Measurements from ENCODE around the gene IQSEC3. TPM values are rescaled to one million over a fixed set of nuclear protein-coding genes. Genes with fewer than 3 reads are reported as not detected.

Gene IQSEC3
- total and polyA plus RNA-seq, 2 of the 13 experiments (the other 11 are each of a cell fraction or from before 2014, with no cell fraction given) = not detected

DNA sequence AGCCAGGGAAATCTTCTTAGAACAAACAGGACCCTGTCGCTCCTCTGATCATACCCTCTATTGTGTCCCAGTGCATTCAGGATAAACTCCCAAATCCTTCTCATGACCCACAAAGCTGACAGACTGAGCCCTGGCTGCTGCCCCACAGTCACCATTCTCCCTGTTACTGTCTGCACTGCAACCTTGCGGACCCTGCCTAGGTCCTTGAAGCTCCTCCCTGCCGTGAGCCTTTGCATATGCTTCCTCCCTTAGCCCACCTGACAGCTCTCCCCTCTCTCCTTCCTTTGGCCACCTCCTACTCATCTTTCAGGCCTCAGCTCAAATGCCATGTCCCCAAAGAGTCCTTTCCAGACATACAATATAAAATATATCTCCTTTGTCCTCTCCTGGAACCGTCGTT, 85.0 kb downstream of the IQSEC3 start (continued):
- TF ChIP-seq, protein P1, sequence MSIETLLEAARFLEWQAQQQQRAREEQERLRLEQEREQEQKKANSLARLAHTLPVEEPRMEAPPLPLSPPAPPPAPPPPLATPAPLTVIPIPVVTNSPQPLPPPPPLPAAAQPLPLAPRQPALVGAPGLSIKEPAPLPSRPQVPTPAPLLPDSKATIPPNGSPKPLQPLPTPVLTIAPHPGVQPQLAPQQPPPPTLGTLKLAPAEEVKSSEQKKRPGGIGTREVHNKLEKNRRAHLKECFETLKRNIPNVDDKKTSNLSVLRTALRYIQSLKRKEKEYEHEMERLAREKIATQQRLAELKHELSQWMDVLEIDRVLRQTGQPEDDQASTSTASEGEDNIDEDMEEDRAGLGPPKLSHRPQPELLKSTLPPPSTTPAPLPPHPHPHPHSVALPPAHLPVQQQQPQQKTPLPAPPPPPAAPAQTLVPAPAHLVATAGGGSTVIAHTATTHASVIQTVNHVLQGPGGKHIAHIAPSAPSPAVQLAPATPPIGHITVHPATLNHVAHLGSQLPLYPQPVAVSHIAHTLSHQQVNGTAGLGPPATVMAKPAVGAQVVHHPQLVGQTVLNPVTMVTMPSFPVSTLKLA (IDR thresholded peaks at IDR 0.05) = no peak
- TF ChIP-seq TMF1 (CRISPR knock-in tag; IDR thresholded peaks at IDR 0.05; ENCODE audit: low read depth) (no peak), ZNF138 (CRISPR knock-in tag; IDR thresholded peaks at IDR 0.05; ENCODE audit: low read depth) (no peak)

DNA sequence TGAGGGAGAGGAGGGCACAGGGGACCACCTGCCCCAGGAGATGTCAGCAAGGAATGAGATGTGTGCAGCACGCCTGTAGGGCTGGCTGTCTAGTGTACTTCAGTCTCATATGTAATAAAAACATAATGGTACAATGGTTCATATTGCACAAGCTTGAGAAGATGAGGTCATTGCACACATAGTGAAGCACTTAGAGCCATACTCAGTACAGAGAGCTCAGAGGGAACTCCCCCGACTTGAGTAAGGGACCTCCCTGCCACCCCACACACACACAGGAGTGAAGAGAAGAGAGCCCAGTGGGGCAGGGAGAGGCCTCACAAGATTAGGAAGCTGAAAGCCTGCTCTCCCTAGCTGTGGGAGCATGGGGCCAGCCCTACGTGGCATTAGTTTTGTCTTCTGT, 85.9 kb downstream of the IQSEC3 start:
- ChIA-PET CTCF (ENCODE audit: low intra/inter-chr PET ratio, low total read pairs) (no interaction called here), POLR2A (no interaction called here)
- H4K20me1 ChIP-seq (ENCODE audit: insufficient read depth, low read length) = no peaks in the 10 kb centered on the region
- H3K9ac ChIP-seq (ENCODE audit: insufficient read depth, low read depth, low read length) = no peak overlapping the region
- DNase-seq (ENCODE audit: low spot score) (no peak), ATAC-seq (peak; percentile 11), FAIRE-seq (no peak)
- H3K36me3 ChIP-seq (replicated peaks in 1 of 2; ENCODE audit: control insufficient read depth in 1 of 2, insufficient read depth in 2 of 2, low read length in 2 of 2) = no peaks in the 10 kb centered on the region
- H3K27ac ChIP-seq (ENCODE audit: extremely low read length, insufficient read depth, low read length) = no peak overlapping the region
- H3K4me1 ChIP-seq (ENCODE audit: insufficient read depth, low read length) = peaks cover 11% of the 10 kb centered on the region
- no TSS peak for BruUV-seq (replicated peaks)
- WGBS (ENCODE audit: low lambda C conversion rate) = 7% methylated on average over 3 of the region's 3 CpGs
- H3K79me2 ChIP-seq (ENCODE audit: insufficient read depth, low read length) = no peaks in the 10 kb centered on the region
- no peak overlapping the region for H3K4me2 ChIP-seq (ENCODE audit: low read depth, low read length)
- H3K27me3 ChIP-seq (ENCODE audit: control insufficient read depth in 1 of 2, insufficient read depth in 2 of 2, low read length in 2 of 2) = peaks cover 9 to 41% of the 10 kb centered on the region in 2 experiments; a peak in 4 of 5 replicates
- H3K9me3 ChIP-seq (ENCODE audit: low read length) = no peaks in the 10 kb centered on the region
- H3K4me3 ChIP-seq (replicated peaks in 1 of 3; ENCODE audit: insufficient read depth in 1 of 3, low read depth in 2 of 3, low read length in 3 of 3) = no peak overlapping the region
- in situ Hi-C loops (cut with HindIII; ENCODE audit: extremely low pct_ligation_motif_present, low pct_unique_long_range_greater_than_20kb) (no loop called here), intact Hi-C loops (cut with micrococcal nuclease; ENCODE audit: unreplicated experiment) (no loop called here)
- H2AFZ ChIP-seq (ENCODE audit: low read length) = no peak overlapping the region
- peak; percentile 42 for TF ChIP-seq ATF7 (IDR thresholded peaks at IDR 0.05)
- no peak for TF ChIP-seq ATF7 (CRISPR knock-in tag; IDR thresholded peaks at IDR 0.05)
- no peak for TF ChIP-seq KDM3A (CRISPR knock-in tag; IDR thresholded peaks at IDR 0.05; ENCODE audit: low read depth)
- no peak for TF ChIP-seq ZSCAN30 (CRISPR knock-in tag; IDR thresholded peaks at IDR 0.05)
- TF ChIP-seq, protein P2, sequence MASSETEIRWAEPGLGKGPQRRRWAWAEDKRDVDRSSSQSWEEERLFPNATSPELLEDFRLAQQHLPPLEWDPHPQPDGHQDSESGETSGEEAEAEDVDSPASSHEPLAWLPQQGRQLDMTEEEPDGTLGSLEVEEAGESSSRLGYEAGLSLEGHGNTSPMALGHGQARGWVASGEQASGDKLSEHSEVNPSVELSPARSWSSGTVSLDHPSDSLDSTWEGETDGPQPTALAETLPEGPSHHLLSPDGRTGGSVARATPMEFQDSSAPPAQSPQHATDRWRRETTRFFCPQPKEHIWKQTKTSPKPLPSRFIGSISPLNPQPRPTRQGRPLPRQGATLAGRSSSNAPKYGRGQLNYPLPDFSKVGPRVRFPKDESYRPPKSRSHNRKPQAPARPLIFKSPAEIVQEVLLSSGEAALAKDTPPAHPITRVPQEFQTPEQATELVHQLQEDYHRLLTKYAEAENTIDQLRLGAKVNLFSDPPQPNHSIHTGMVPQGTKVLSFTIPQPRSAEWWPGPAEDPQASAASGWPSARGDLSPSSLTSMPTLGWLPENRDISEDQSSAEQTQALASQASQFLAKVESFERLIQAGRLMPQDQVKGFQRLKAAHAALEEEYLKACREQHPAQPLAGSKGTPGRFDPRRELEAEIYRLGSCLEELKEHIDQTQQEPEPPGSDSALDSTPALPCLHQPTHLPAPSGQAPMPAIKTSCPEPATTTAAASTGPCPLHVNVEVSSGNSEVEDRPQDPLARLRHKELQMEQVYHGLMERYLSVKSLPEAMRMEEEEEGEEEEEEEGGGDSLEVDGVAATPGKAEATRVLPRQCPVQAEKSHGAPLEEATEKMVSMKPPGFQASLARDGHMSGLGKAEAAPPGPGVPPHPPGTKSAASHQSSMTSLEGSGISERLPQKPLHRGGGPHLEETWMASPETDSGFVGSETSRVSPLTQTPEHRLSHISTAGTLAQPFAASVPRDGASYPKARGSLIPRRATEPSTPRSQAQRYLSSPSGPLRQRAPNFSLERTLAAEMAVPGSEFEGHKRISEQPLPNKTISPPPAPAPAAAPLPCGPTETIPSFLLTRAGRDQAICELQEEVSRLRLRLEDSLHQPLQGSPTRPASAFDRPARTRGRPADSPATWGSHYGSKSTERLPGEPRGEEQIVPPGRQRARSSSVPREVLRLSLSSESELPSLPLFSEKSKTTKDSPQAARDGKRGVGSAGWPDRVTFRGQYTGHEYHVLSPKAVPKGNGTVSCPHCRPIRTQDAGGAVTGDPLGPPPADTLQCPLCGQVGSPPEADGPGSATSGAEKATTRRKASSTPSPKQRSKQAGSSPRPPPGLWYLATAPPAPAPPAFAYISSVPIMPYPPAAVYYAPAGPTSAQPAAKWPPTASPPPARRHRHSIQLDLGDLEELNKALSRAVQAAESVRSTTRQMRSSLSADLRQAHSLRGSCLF (CRISPR knock-in tag; IDR thresholded peaks at IDR 0.05; ENCODE audit: borderline replicate concordance) = no peak
- TF ChIP-seq RFXAP (CRISPR knock-in tag; IDR thresholded peaks at IDR 0.05; ENCODE audit: borderline replicate concordance) = no peak
- TF ChIP-seq CEBPB (IDR thresholded peaks at IDR 0.05; ENCODE audit: borderline replicate concordance, low read depth, low read length) = peak; percentile 50; the same call in 1 of the 2 replicates
- TF ChIP-seq RARG (CRISPR knock-in tag; IDR thresholded peaks at IDR 0.05; ENCODE audit: low read depth) = no peak
- no peak for TF ChIP-seq ZBTB3 (CRISPR knock-in tag; IDR thresholded peaks at IDR 0.05; ENCODE audit: borderline replicate concordance, low read depth)
